SKM-1 treated with dmso at 0.1 percent for 144 hours (cell line): ENCODE data around the gene PBX4.
"Not testable (repeated sequence)": the region's sequence is repeated elsewhere in the genome, so short reads cannot be mapped to it uniquely, and the experiment has no call there.

ENCODE experiments used
- DNase-seq: peaks from one replicate; lab custom pipeline; 2025; ENCODE audit not compliant: unreplicated experiment; lab: John Stamatoyannopoulos, UW

The PBX4 gene

DNA sequence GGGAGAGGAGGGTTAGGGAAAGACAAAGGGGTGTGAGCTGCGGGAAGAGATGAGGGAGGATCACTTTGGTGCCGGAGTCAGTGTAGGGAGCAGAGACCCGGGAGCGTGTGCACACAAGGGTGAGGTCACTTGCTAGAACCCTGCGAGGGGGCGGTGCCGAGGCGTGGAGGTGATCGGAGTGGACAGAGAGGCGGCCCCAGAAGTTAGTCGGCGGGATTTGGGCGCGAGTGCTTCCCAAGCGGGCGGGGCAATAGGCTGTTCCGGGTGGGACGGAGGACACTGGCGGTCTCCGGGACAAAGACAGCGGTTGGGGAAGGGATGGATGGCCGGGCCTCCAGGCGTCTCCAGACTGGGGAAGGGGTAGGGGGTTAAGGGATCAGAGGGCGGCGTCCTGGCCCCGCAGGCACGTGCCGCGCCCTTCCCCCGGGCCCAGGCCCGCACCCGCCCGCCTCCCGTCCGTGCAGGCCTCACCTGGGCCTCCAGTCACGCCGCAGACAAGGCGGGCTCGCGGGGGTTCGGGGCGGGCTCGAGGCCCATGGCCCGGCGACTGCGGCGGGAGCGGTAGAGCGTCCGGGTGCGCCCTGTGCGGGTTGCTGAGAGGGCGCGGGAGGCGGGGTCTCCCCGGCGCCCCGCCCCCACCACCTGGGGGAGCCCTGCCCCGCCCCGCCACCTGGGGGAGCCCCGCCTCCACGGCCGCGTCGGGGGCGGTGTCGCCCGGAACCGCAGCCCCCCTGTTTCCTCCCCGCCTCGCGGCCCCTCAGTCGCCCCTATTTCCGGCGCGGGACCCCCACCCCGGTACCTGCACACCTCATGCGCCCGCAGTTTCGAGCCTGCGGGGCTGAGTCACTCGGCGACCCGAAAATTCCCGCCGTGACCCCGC lies 9.4 kb upstream of the PBX4 start, which contains the start of gene LPAR2:
Gene LPAR2 (minus strand): TSS at position 600 of the 880 bp plus-strand sequence. CDS start 945 bp downstream, outside the sequence.
- no peak for DNase-seq

DNA sequence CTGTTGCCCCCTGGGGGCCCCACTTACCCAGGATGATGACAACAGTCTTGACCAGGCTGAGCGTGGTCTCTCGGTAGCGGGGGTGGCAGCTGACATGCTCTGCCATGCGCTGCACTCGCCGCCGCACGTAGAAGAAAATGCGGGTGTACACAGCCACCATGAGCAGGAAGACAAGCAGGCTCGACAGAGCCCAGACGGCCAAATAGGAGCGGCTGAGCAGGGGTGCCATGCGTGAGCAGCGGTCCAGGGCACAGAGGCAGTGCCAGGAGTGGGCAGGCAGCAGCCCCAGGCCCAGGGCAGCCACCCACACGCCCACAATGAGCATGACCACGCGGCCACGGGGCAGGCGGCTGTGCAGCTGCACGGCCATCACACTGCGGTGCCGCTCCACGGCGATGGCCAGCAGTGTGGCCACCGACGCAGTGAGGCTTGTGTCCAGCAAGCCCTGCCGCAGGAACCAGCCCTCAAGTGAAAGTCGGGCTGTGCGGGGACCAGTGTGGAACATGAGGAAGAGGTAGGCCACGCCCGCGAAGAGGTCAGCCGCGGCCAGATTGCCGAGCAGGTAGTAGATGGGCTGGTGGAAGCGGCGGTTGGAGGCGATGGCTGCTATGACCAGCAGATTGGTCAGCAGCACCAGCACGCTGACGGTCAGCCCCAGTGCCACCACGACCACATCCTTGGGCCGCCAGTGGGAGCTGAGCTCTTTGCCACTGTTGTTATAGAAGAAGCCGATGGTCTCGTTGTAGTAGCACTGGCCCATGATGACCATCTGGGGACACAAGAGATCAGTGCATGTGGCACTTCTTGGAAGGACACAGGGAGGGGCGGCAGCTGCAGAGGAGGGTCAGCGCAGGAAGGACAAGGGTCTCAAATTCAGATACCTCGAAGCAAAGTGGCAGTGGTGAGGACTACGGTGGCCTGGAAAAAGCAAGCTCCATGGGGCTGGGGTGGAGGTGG lies 8.3 kb upstream of the PBX4 start:
- no peak for DNase-seq

DNA sequence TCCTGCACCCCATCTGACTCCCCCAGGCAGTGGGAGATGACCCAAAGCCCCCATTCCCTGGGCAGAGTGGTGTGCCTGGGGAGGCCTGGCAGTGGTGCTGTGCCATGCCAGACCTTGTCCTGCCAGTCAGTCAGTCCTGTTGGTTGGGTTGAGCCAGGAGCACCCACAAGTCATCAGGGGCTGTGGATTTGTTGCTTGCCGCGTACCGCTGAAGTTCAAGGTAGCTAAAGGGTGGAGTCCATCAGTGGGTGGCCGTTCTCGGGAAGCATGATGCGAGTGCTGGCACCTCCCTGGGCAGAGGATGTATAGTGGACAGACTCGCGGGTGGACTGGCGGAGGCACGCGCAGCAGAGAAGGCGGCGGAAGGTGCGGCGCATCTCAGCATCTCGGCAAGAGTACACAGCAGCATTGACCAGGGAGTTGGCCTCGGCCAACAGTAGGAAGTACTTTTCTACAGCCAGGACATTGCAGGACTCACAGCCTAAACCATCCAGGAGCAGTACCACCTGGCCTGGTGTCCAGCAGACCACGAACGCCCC lies 5.6 kb upstream of the PBX4 start:
- no peak for DNase-seq

DNA sequence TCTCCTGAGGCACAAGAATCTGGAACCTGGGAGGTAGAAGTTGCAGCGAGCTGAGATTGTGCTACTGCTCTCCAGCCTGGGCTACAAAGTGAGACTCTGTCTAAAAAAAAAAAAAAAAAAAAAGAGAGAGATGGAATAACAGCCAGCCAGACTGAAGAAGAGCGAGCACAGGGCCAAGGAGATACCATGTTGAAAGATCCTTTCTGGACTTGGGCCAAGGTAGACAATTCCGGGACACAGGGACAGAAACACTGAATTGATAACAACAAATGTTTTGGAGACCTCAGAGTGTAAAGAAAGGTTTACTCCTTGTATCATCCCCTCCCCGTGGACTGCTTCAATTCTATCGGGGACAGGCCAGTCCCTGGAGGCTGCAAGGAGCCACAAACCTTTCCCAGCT lies 4.9 kb upstream of the PBX4 start:
- DNase-seq: no peak

DNA sequence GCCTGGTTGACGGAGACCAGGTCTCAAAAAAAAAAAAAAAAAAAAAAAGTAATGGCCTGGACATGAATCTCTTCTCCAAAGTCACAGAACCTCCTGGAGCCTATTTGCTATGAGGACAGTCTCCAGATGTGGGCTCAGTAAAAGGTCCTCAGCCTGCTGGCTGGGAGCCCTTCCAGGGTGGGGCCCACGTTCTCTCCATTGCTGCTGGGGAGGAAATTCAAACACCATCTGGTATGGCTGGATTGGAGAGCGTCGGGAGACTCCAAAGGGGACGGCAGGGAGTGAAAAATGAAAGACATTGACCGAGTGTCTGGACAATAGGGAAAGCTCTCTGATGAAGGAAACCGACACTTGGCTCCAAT lies 1.3 kb upstream of the PBX4 start:
- DNase-seq: no peak

DNA sequence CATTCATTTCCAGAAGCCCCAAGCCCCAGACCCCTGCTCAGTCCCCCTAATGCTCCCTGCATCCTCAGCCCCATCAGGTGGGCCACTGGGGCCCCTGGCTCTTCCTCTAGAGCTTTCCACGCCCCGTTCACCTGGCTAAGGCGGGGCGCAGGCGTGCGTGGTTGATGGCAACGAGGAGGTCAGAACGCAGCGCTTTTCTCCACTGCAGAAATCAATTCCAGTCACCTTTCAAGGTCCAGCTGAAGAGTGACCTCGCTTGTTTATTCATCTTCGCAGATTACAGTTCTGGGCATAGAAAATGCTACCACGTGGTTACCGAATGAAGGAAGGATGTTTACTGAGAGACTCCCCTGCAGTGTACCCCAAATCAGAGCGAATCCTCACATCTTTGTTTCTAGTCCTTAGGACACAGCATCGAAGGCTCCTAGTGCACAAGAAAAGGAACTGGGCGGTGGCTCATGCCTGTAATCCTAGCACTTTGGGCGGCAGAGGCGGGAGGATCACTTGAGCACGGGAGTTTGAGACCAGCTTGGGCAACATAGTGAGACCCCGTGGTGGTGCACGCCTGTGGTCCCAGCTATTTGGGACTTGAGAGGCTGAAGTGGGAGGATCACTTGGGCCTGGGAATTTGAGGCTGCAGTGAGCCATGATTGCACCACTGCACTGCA lies 828 bp upstream of the PBX4 start:
- no peak for DNase-seq

DNA sequence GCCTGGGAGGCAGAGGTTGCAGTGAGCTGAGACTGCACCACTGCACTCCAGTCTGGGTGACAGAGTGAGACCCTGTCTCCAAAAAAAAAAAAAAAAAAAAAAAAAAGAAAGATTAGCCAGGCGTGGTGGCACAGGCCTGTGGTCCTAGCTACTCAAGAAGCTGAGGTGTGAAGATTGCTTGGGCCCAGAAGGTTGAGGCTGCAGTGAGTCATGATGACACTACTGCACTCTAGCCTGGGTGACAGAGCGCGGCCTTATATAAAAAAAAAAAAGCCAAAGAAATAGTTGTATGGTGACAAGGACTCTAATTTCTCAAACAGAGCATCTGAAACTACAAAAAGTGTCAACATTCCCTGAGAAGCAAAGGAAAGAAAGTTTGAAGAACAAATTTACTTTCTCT lies 3.4 kb downstream of the PBX4 start:
- DNase-seq: no peak

DNA sequence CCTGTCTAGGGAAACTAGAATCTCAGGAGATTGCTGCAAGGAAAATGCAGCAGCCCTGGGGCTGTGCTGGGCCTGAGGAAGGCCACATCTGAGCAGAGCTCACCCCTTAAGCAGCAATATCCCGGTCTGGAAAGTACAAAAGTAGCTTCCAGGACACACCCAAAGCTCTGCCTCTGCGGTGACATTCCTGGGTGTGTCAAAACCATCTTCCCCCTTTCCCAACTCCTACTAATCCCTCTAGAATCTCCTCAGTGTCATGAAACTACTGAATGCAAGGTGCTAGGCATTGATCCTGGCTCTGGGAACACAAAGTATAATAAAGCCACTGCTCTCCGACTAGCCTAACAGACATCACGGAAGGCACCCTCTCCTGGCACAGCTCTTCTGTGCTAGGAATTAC lies 5.0 kb downstream of the PBX4 start:
- DNase-seq: no peak

DNA sequence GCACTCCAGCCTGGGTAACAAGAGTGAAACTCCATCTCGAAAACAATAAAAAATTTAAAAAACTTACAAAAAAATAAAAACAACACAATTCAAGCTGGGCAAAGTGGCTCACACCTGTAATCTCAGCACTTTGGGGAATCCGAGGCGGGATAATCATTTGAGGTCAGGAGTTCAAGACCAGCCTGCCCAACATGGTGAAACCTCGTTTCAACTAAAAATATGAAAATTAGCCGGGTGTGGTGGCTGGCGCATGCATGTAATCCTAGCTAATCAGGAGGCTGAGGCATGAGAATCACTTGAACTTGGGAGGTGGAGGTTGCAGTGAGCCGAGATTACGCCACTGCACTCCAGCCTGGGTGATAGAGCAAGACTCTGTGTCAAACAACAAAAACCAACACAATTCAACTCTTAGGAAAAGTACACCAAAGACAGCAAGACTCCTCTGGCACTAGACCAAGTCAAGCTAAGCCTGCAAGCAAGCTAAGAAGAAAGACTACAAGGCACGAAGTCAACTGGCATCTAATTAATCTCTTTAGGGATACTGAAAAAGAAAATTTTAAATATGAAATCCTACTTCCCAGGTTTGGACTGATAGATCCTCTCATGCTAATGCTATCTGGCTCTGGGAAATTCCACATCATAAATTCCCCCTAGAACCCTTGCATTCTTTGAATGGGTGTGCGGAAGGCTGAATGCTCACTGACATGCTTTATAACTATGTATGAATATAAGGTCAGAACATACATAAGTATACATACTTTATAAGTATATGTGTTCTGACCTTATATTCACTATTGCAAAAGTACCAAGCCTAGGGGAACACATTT lies 7.9 kb downstream of the PBX4 start:
- DNase-seq: no peak

DNA sequence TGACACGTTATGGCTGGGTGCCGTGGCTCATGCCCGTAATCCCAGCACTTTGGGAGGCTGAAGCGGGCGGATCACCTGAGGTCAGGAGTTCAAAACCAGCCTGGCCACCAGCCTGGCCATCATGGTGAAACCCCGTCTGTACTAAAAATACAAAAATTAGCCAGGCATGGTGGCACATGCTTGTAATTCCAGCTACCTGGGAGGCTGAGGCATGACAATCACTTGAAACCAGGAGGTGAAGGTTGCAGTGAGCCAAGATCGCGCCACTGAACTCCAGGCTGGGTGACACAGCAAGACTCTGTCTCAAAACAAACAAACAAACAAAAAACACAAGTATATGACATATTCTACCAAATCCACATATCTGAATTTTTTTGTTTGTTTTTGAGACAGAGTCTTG lies 11.8 kb downstream of the PBX4 start:
- not testable (repeated sequence) for DNase-seq

DNA sequence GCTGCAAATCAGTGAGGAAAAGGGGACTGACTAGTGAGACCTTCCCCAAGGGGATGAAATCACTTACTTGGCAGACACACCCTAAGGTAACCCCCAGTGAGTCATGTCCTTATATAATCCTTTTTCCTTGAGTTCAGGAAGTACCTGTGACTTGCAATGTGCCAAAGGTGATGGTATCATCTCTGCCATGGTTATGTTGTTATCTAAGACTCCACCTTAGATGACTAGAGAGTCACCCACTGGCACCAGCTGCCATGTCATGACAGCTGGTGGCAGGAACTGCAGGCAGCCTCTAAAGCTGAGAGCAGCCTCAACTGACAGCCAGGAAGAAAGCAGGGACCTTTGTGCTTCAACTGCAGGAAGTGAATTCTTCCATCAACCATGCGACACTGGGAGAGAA lies 12.5 kb downstream of the PBX4 start:
- no peak for DNase-seq

DNA sequence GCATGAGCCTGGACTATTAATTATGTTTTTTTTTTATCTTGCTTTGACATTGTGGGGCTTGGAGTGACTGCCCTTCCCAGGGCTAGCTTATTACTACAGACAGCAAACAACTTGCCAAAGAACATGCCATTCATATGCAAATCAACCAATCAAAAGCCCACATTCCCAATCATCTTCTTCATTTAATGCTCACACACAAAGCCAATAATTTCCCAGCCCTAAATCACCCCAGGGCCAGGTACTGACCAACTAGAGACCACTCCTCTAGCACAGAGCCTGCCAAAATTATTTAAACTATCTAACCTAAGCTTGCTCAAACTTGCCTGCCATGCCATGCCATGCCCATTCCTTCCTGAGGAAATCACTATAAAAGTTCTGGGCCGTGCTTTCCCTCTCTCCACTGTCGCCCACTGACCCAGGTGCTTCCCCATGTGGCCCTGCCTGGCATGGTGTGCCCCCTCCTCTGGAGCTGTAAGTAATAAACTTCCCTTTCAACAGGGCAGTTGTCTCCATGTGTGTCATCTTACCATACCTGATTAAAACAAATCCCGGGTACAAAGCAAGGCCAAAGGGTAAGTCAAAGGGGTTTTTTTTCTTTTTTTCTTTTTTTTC lies 15.7 kb downstream of the PBX4 start:
- no peak for DNase-seq

DNA sequence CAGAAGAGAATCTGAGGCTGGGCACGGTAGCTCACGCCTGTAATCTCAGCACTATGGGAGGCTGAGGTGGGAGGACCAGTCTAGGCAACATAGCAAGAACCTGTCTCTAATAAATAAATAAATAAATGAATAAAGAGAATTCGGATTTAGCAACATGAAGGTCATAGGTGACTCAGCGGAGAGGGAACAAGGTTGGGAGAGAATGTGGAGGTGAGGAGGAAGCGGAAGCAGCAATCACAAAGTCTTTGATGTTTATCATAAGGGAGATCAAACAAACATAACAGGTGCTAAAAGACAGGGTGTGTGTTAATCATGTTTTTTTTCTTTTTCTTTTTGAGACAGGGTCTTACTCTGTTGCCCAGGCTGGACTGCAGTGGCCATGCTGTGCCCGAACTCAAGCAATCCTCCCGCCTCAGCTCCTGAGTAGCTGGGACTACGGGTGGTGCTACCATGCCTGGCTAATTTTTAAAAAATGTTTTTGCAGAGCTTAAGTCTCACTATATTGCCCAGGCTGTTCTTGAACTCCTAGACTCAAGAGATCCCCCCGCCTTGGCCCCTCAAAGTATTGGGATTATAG lies 16.3 kb downstream of the PBX4 start:
- no peak for DNase-seq

DNA sequence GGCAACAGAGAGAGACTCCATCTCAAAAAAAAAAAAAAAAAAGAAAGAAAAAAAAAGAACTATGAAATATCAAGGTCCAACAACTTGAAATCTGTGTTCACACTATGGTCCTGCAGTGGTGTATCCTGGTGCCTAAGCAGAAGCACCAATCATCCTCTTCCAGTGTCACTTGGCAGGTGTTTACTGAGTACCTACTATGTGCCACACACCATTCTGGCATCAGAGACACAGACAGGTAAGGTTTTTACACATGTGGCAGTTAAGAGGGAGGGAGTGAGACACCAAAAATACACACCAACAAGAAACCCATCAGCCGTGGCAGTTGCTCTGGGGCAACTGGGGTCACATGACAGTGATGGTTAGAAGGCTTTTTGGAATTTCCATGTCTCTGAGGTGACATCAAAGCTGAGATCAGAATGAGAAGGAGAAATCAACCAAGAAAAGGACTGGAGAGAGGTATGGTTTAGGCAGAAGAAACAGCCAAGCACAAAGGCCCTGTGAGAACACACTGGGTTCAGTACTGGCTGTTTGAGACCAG lies 17.6 kb downstream of the PBX4 start:
- DNase-seq: no peak

DNA sequence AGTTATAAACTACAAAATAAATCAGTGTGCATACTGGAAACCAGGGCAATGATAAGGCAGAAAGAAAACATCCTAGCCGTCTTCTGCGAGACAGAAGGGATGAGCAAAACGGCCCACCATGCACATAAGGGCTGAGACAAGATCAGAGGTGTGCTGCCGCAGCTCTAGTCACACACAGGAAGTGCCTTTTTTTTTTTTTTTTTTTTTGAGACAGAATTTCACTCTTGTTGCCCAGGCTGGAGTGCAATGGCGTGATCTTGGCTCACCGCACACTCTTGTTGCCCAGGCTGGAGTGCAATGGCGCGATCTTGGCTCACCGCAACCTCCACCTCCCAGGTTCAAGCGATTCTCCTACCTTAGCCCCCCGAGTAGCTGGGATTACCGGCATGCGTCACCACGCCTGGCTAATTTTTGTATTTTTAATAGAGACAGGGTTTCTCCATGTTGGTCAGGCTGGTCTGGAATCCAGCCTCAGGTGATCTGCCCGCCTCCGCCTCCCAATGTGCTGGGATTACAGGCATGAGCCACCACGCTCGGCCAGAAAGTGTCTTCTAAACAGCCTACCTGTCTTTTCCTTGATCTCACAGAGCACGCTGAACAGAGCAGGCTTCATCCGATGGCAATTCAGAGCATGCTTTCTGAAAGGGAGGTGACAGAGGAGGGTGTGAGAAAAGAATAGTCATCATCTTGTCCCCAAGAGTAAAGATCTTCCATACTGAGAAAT lies 19.6 kb downstream of the PBX4 start:
- DNase-seq: not testable (repeated sequence)

DNA sequence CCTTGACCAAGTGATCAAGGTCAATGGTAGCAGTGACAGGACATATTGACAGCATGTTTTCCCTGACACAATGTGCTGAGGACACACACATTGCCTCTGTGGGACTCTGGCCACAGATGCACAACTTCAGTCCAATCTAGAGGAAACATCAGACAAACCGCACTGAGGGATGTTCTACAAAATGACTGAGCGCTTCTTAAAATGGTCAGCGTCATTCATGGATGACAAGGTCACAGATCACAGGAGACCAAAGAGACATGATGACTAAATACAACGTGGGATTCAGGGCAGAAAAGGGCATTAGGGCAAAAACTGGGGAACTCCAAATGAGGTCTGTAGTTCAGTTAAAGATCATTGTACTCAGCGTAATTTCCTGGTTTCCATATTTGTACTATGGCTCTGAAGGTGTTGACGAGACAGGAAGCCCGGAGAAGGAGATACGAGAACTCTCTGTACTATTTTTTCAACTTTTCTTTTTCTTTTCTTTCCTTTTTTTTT lies 20.6 kb downstream of the PBX4 start:
- no peak for DNase-seq

DNA sequence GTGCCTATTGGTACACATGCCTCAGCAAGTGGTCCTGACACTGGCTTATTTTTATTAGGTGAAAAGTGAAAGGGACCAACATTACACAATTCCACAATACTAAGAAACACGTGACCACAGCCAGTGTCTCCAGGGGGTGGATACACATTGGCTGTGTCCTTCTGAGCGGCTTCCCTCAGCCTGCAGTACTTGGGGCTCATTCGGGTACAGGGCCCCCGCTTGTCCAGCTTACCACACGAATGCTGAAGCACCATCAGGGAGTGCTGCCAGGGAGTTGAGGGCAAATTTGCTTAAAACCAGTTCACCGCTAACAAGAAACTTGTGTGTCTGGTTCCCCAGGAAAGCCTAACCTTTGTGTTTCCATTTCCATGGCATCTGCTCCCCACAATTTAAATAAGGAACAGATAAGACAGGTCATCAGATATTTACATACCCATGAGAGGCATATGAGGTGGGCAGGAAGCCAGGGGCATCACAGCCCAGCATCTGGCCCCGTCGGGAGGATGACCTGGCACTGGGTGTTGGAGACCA lies 23.3 kb downstream of the PBX4 start:
- DNase-seq: no peak

DNA sequence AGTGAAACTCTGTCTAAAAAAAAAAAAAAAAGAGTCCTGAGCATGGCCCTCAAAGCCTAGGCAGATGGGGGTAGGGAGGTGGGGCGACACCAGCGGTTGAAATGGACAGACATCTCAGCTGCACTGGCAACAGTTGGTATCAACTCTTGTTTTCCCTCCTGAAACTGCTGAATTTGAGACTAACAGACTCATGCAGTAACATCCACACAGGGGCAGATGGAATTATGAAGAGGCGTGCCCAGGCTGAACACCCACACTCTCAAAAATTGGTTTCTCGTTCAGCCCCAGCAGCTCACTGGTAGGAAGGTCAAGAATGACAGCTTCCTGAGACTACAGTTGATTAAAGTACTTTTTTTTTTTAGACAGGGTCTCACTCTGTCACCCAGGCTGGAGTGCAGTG lies 24.1 kb downstream of the PBX4 start:
- no peak for DNase-seq
